NCI-H2227 treated with DMSO at 0.1 percent for 48 hours (cell line): ENCODE data around the gene TM4SF18.
"Not testable (repeated sequence)": the region's sequence is repeated elsewhere in the genome, so short reads cannot be mapped to it uniquely, and the experiment has no call there.

Source experiments
- DNase-seq: peaks from one replicate; lab custom pipeline; 2025; lab: John Stamatoyannopoulos, UW

TM4SF18 gene, protein sequence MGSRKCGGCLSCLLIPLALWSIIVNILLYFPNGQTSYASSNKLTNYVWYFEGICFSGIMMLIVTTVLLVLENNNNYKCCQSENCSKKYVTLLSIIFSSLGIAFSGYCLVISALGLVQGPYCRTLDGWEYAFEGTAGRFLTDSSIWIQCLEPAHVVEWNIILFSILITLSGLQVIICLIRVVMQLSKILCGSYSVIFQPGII

DNA sequence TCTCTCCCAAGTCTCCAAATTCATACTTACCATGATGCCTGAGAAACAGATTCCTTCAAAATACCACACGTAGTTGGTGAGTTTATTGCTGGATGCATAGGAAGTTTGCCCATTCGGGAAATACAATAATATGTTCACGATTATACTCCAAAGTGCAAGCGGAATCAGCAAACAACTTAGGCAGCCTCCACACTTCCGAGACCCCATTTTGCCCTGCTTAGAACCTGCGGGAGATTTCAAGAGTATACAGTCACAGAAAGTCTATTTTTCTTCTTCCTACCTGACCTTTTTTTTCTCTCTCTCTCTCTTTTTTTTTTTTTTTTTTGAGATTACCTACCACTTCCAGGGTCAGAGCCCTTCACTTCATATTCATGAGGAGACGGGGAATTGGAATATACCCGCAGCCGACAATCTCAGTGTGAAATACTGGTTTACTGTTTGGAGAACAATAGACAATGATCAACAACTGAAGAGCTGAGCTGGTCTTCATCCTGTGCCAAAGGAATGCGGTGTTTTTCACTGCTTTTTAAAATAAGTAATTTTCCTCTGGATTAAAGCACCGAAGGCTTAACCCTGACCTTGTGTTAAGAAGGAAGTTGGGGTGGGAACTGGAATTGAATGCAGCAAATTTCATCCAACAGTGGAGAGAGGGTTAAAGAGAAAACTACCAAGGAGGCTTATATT is at the start of gene TM4SF18:
TM4SF18 (minus strand) TSS at position 461 of the 684 bp plus-strand sequence; CDS start at position 207, 254 bp downstream.
- DNase-seq, result no peak

DNA sequence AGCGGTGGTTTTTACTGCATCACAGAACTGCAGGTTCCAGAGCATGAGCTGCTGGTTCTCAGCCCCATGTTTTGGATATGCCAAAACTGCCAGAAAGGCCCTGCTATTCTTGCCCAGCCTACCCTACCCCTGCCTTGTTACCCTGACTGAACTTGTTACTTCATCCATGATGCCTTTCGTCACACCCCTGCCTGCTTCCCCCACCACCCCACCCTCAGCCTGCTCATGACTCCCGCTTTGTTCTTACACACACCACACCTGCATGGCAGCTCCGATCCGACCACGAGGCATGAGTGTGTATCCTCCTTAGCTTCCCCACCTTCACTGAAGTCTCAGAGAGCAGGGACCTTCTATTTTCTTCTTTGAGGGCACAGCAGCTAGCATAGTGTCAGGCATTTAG is 49.1 kb upstream of the TM4SF18 start:
- no peak for DNase-seq

DNA sequence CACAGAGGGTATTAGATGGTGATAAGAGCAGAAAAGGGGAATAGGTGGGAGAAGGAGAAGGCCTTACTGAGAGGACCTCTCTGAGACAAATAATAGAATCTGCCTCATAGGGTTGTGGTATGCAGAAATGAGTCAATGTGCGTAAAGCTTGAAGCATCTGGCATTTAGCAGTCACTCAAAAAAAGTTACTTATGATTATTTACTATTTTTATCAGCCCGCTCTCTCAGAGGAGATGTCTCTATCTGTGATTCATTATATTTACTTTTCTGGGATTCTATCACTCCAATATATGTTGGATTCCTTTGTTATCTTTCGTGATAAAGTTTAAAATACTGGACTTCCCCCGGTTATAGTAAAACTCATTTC is 48.6 kb upstream of the TM4SF18 start:
- DNase-seq, result no peak

DNA sequence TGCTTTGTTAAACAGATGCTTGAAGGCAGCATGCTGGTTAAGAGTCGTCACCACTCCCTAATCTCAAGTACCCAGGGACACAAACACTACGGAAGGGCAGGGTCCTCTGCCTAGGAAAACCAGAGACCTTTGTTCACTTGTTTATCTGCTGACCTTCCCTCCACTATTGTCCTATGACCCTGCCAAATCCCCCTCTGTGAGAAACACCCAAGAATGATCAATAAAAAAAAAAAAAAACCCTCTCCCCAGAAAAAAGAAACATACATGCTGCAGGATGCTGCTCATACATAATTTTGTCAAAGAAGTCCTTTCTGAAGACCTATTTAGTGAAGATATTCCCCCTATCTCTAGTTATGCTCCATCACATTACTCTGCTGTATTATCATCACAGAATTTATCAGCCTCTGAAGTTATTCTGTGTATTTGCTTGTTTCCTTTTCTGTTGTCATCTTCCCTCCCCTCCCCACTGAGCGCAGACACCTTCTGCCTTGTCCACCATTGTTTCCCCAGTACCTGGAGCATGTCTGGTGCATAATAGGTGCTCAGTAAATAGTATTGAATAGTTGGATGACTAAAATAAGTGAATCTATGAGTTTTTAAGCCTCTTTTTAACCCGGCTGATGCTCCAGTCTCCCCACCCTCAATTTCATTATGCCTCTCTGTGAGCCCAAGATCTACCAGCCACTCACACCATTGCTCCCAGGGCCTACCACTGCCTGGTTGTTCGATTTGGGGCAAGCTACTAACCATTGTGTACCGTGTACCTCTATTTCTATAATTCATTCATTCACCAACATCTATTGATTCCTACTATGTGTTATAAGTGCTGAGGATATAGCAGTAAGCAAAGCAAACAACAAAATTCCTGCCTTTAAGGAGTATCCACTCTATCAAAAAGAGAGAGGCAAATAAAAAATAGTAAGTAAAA is 48.0 kb upstream of the TM4SF18 start:
- DNase-seq, result no peak

DNA sequence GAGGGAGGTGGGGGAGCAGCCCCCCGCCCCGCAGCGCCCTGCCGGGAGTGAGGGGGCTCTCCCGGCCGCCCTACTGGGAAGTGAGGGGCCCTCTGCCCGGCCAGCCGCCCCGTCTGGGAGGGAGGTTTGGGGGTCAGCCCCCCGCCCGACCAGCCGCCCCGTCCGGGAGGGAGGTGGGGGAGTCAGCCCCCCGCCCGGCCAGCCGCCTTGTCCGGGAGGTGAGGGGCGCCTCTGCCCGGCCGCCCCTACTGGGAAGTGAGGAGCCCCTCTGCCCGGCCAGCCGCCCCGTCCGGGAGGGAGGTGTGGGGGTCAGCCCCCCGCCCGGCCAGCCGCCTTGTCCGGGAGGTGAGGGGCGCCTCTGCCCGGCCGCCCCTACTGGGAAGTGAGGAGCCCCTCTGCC is 46.8 kb upstream of the TM4SF18 start:
- not testable (repeated sequence) for DNase-seq

DNA sequence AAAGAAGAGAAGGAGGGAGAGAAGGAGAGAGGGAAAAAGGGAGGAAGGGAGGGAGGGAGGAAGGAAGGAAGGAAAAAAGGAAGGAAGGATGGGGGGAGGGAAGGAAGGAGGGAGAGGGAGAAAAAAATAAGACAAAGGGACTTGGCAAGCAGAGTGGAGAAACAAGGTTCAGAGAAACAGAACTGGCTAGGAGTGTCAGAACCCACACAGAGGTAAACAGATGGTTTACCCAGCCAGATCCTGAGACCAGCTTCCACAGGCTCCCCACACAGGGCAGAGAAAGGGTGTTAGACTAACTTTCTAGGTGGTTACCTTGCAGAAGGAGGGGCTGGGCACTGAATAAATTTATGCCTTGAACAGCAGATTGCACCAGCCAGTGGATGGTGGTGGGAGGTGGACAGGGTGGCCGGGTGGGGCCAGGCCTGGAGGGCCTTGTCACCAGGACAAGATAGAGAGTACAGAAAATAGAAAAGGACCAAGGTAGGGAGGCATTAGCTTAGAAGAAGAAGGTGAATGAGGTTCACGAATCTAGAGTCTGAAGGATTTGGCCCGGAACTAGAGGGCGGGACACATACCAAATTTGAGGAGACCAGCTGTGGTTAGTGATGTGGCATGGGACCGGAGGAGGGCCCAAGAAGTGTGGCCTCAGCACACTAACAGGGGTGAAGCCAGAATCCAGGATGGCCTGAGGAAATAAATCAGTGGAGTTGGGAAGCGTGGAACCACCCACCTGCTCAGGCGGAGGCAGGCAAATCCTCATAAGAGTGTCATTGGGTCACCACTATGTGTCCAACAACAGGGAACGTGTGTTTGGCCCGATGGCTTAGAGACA is 45.3 kb upstream of the TM4SF18 start:
- no peak for DNase-seq

DNA sequence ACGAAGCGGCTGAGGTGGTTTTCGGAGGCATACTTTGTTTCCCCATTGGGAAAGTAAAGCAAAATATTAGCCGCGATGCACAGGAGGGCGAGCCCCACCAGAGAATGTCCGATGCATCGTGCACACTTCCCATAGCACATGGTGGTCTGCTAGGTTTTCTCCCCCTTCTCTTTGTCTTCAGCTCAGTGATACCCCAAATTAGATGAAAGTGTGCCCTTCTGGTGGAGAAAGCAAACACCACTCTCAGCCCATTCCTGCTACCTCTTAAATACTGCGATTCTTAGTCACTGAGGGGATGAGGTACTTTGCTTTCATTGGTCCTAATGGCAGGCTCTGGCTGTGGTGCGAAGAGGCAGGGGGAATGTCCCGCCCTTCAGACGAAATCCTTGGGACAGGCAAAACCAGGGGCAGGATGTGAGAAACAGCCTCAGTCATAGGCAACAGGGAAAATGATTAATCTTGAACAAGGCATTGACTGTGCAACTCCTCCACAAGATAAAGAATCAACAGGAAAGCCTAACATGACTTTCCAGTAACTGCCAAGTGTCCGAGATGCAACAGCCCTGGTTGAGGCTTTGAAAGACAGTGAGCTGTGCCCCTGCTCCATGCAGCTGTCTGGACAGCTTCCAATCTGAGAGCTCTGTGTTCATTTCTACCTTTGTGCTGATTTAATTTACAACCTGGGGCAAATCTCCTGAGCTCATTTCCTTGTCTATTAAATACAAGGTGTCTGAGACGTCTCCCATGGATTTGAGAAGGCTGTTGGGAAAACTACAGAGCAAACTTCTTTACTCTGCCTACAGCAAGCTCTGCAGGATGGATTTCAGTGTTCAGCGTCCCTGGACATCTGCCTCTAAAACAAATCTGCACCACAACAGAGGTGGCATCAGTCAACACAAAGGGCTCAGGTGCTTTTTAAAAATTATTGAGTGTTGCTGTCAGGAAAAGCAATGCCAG is 44.2 kb upstream of the TM4SF18 start, which contains the start of gene TM4SF1:
TM4SF1 (minus strand) TSS at position 242 of the 957 bp plus-strand sequence; CDS start at position 140, 102 bp downstream.
- no peak for DNase-seq

DNA sequence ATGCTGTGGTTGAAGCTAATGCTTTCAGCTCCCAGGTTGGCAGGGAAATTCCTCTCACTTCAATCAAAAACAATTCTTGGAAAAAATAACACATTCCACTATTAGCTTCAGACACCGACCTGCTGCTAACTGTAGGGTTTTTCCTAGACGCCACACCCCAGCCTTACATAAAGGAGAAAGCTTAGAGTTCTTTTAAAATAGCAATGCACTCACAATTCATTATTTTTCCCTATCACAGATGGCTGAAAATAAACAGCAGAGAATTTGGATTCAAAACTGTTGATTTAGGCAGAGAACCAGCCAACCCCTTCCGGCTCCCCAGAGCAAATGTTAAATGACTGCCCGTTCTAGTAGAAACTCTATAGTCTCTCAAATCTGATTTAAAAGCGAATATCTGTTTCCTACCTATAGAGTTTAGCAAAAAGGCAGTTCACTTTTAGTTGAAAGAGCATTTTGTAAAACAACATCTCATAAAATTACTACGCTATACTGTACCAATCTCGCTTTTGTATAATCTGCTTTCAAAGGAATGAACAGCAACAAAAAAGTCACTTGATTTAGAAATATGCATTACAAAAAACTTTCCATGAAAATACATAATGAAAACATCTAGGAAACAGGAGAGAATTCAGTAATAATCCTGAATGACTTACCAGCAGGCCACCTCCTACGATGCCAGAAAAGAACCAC is 43.4 kb upstream of the TM4SF18 start:
- no peak for DNase-seq

DNA sequence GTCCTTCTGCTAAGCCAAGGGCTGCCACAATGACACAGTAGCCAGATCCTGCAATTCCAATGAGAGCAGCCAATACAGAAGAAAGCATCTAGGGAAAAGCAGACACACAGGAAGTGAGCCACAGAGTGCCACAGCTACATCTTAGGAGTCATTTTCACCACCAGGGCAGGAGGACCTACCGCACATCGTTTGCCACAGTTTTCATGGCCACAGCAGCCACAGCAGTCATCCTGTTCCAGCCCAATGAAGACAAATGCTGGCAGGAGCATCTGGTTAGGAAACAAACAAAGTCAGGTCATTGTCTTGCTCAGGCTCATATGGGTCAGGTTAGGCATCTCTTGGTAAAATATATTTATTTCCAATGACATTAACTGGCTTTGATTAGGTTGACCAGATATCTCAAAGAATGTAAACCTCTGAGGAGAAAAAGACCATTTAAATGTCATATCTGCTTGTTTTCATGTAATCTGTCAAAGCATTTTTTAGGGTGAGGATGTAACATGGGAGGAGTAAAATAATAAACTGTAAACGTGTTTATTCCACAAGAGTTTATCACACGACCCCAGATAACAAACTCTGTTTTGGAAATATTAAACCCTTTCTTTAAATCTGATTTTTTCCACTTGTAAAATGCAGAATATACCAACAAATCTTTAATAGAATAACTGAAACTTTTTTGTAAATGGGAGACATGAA is 42.2 kb upstream of the TM4SF18 start:
- DNase-seq, result no peak

DNA sequence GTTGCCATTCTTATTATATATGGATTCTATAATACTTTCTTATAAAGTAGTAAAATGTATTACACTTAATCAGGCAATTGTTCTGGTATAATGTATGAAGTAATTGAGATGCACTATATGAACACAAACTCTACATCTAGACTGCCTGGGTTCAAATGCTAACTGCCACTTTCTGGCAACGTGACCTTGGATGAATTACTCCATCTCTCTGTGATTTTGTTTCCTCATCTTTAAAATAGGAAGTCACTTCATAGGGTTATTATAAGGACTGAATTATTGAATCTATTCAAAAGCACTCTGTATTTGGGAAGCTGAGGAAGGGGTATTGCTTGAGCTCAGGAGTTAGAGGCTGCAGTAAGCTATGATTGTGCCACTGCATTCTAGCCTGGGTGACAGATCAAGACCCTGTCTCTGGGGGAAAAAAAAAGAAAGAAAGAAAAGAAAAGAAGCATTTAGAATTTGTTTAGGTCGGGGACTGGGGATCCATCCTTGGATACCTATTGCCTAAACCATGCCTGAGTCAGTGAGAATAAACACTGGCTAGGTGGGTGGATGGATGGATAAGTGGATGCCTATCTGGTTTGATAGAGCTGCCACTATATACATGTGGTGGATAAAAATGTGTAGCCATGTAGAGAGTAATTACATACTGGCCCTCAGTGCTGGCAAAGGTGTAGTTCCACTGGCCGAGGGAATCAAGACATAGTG is 41.5 kb upstream of the TM4SF18 start:
- no peak for DNase-seq

DNA sequence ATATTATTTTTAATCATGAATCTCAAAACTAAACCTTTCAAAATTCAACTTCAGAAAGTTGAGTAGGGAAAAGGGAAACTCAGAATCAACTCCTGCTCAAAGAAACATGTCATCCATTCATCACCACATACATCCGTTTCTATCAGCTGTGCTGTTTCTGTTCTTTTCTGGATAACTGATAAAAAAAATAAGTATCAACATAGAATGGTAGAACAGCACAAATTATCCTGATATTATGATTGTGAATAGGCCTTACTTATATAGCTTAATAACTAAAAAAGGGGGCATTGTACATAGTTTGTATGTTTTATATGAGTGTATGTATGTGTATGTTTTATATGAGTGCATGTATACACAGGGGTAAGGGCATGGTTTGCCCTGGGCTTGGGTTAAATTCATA is 41.0 kb upstream of the TM4SF18 start:
- DNase-seq, result no peak

DNA sequence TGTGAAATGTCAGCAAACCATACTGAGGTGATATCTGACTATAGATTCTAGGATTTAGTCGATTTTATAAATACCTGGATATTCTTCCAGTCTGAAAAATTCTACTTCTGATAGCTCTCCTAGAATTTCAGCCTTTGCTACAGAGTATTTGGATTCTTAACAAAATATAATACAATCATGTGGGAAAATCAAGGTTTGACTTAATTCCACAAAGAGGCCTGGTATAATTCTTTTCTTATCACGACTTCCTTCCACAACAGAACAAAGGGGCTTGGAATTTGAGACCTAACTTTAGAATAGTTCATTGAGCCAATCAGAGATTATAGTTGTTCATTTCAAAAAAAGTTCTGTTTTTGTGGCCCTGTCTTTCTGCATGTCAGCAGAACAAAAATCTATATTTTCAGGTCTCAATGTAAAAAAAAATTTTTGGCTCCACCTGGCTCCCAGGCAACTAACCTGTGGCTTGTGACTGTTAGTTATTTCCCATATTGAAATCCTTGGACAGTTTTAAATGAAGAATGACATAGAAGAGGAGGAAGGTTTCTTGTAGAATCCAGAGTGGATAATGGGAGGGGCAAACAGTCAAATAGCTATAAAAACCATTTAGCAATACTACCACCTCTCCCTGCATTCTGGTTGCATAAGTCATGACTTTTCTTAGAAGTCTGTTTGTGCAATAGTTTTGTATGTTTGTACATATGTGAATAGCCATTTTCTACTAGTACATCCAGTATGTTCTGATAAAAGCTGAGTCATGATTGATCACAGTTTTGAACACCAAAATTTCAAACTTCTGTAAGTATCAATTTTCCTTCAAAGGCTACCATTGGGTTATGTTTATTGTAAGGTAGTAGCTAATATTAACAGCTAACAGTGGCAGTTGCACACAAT is 40.0 kb upstream of the TM4SF18 start:
- DNase-seq, result no peak

DNA sequence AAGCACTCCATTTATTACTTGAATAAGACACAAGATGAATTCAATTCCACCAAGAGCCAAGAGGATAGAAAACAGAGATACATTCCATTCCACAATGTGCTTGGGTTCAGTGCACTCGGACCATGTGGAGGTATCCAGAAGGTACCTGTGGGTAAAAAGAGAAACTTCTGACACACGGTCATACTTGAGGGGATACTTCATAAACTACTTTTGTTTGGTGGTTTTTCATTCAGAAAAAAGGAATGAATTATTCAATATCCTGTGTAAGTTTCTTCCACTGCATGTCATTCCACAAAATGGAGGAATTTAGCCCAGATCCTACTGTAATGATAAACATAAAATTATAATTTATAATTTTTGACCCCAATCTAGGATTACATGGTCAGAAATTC is 38.3 kb upstream of the TM4SF18 start:
- no peak for DNase-seq

DNA sequence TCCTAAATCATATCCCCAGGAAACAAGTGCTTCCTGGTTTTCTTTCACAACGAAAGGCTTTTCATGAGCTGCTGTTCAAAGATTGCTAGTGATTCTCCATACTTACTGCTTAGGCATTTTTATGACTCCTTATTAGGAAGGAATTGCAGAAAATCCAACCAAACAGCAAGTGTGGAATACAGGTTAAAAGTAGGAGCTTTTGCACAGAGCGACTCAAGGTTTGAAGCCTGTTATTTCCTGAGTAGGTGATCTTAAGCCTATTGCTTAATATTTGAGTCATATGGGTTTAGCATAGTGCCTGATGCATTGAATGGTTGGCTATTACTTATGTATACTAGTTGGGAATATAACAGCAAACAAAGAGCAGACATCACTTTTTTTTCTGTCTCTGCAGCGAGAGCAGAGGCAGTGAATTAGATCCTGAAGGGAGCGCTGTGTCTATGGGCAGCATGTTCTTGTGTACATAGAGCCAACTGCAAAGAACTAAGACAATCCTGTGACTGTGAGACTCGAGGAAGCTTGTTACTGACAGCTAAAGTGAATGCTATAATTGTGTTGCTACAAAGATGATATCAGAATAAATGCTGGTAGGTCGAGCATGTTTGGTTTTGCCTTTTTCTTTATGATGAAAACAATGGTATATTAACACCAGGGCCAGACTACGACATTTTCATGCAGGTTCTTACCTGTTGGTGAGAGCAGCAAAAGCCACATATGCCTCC is 37.7 kb upstream of the TM4SF18 start:
- DNase-seq, result no peak

DNA sequence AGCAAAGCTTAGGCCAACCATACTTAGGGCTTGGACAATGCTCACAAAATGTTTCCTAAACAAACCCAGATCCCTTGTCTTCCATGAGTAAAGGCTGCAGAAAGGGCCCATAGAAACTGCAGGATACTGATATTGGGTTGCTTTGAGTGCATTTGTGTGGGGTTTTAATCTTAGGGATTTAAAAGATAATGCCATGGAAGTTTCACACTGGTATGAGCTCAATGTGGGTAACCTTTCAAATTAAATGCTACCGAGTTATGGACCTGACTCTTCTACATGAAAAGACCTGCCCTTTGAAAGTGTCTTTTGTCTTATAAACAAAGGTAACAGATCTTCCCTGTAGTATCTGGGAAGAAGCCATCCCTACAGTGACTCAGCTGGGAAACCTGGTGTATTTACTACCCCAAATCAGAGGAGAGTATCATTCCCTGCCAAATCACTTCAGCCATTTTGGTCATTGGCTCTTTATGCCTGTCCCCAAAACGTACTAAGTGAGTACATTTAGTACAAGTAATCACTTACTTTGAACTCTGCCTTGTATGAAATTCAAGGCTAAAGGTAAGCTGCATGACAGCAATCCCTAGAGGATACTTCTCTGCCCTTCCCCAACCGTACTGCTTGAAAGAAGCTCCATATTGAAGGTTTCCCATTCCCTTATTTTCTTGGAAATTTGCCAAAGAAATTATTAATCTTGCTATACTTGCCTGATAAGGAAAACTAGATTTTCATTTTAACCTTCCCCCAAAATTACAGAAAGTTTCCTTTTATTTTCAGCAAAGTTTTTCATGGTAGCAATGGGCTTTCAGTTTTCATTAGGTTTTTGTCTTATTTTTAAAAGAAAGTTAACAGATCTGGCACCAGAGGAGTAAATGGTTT is 36.8 kb upstream of the TM4SF18 start:
- DNase-seq, result no peak
